Immature natural killer cell (primary cell): Measurements from ENCODE around the gene ABR. TPM values are rescaled to one million over a fixed set of nuclear protein-coding genes. Genes with fewer than 3 reads are reported as not detected.
"Not testable (repeated sequence)": the region's sequence is repeated elsewhere in the genome, so short reads cannot be mapped to it uniquely, and the experiment has no call there.

Experiments used
- DNase-seq, 3 donors: peaks; one replicate each; pipeline ENCODE4 v3.0.0; 2022; ENCODE audit warnings: mixed read lengths in 1 of 3
- H3K27ac Mint-ChIP-seq, 6 donors: one replicate each; pipeline ENCODE4 v1.8.0; 2020; ENCODE audit warnings: mixed read lengths in 6 of 6, mild to moderate bottlenecking in 5 of 6, inconsistent platforms in 4 of 6, moderate library complexity in 3 of 6
- H3K27me3 Mint-ChIP-seq, 3 donors: one replicate each; pipeline ENCODE4 v1.8.0; 2020 to 2021; ENCODE audit warnings: low read depth in 3 of 3, mild to moderate bottlenecking in 3 of 3, mixed read lengths in 3 of 3, moderate library complexity in 3 of 3, inconsistent platforms in 1 of 3
- H3K36me3 Mint-ChIP-seq, 3 donors: one replicate each; pipeline ENCODE4 v1.8.0; 2020; ENCODE audit warnings: mixed read lengths in 3 of 3, inconsistent platforms in 2 of 3, mild to moderate bottlenecking in 2 of 3
- H3K4me1 Mint-ChIP-seq, 2 donors: one replicate each; pipeline ENCODE4 v1.8.0; 2020; ENCODE audit warnings: inconsistent platforms in 2 of 2, mild to moderate bottlenecking in 2 of 2, mixed read lengths in 2 of 2, moderate library complexity in 1 of 2
- H3K4me3 Mint-ChIP-seq, 5 donors: one replicate each; pipeline ENCODE4 v1.8.0; 2020; ENCODE audit warnings: mild to moderate bottlenecking in 5 of 5, mixed read lengths in 5 of 5, inconsistent platforms in 3 of 5, moderate library complexity in 3 of 5
- H3K9me3 Mint-ChIP-seq, 6 donors: one replicate each; pipeline ENCODE4 v1.8.0; 2020; ENCODE audit warnings: mild to moderate bottlenecking in 6 of 6, mixed read lengths in 6 of 6, inconsistent platforms in 4 of 6, moderate library complexity in 3 of 6
- polyA plus RNA-seq, 3 donors: library from polyadenylated mRNA; unstranded; fragments of 300-500 nt; fragmentation: Illumina TruSeq; gene quantifications; one replicate each; pipeline ENCODE4 v1.2.3, GENCODE V29; 2021

The ABR gene
- polyA plus RNA-seq, 3 donors from 2014 or later = 11.2 to 36.2 (median 14.8) TPM

- peak overlapping the region in 2 of 6 donors; percentile 26 to 35 for H3K27ac Mint-ChIP-seq
- no peak overlapping the region for H3K4me3 Mint-ChIP-seq
- H3K27me3 Mint-ChIP-seq = peaks cover 0 to 5% (median 4%) of the 10 kb centered on the region in 3 donors
- peaks cover 22 to 32% (median 27%) of the 10 kb centered on the region in 3 donors for H3K36me3 Mint-ChIP-seq
- no peak for DNase-seq
- H3K9me3 Mint-ChIP-seq = no peaks in the 10 kb centered on the region
- H3K4me1 Mint-ChIP-seq = peaks cover 0 to 1% of the 10 kb centered on the region in 2 donors
Measured at GRCh38 chr17:1059131-1059795, 120.5 kb downstream of the ABR start.

GRCh38 chr17:1058423-1059130 is 121.2 kb downstream of the ABR start:
- DNase-seq = peak; percentile 21 to 40 (median 32)
- Mint-ChIP-seq H3K4me1 (peaks cover 0 to 1% of the 10 kb centered on the region in 2 donors), H3K27ac (peak overlapping the region in 1 of 6 donors; percentile 26), H3K4me3 (no peak overlapping the region), H3K9me3 (no peaks in the 10 kb centered on the region), H3K36me3 (peaks cover 22 to 32% (median 27%) of the 10 kb centered on the region in 3 donors), H3K27me3 (peaks cover 0 to 5% (median 4%) of the 10 kb centered on the region in 3 donors)

- Mint-ChIP-seq H3K4me3 (no peak overlapping the region), H3K27me3 (peaks cover 0 to 5% (median 4%) of the 10 kb centered on the region in 3 donors), H3K9me3 (no peaks in the 10 kb centered on the region), H3K36me3 (peaks cover 20 to 30% (median 27%) of the 10 kb centered on the region in 3 donors), H3K4me1 (peaks cover 0 to 1% of the 10 kb centered on the region in 2 donors), H3K27ac (peak overlapping the region in 3 of 6 donors; percentile 18 to 61 (median 55))
- DNase-seq = no peak
Measured at GRCh38 chr17:1056761-1057160, 123.0 kb downstream of the ABR start.

GRCh38 chr17:1055751-1056645 is 123.8 kb downstream of the ABR start:
- peak overlapping the region in 2 of 6 donors; percentile 18 to 40 for H3K27ac Mint-ChIP-seq
- no peaks in the 10 kb centered on the region for H3K4me1 Mint-ChIP-seq
- DNase-seq = peak; percentile 5 to 29 (median 24)
- H3K27me3 Mint-ChIP-seq = peaks cover 0 to 5% (median 4%) of the 10 kb centered on the region in 3 donors
- no peak overlapping the region for H3K4me3 Mint-ChIP-seq
- H3K9me3 Mint-ChIP-seq = no peaks in the 10 kb centered on the region
- peaks cover 18 to 30% (median 27%) of the 10 kb centered on the region in 3 donors for H3K36me3 Mint-ChIP-seq

- DNase-seq = no peak
- no peaks in the 10 kb centered on the region for H3K9me3 Mint-ChIP-seq
- H3K4me1 Mint-ChIP-seq = no peaks in the 10 kb centered on the region
- H3K27ac Mint-ChIP-seq = no peak overlapping the region
- peaks cover 15 to 30% (median 27%) of the 10 kb centered on the region in 3 donors for H3K36me3 Mint-ChIP-seq
- no peak overlapping the region for H3K4me3 Mint-ChIP-seq
- peaks cover 0 to 5% (median 4%) of the 10 kb centered on the region in 3 donors for H3K27me3 Mint-ChIP-seq
Measured at GRCh38 chr17:1055231-1055630, 124.5 kb downstream of the ABR start.

- H3K9me3 Mint-ChIP-seq = no peaks in the 10 kb centered on the region
- DNase-seq = no peak
- peaks cover 13 to 28% (median 25%) of the 10 kb centered on the region in 3 donors for H3K36me3 Mint-ChIP-seq
- no peak overlapping the region for H3K27ac Mint-ChIP-seq
- no peak overlapping the region for H3K4me3 Mint-ChIP-seq
- no peaks in the 10 kb centered on the region for H3K4me1 Mint-ChIP-seq
- H3K27me3 Mint-ChIP-seq = peaks cover 0 to 5% (median 4%) of the 10 kb centered on the region in 3 donors
Measured at GRCh38 chr17:1054656-1055055, 125.1 kb downstream of the ABR start.

GRCh38 chr17:1053661-1054360 is 126.0 kb downstream of the ABR start:
- no peak overlapping the region for H3K4me3 Mint-ChIP-seq
- H3K4me1 Mint-ChIP-seq = no peaks in the 10 kb centered on the region
- no peaks in the 10 kb centered on the region for H3K9me3 Mint-ChIP-seq
- H3K36me3 Mint-ChIP-seq = peaks cover 8 to 21% (median 17%) of the 10 kb centered on the region in 3 donors
- H3K27me3 Mint-ChIP-seq = peaks cover 0 to 5% (median 3%) of the 10 kb centered on the region in 3 donors
- H3K27ac Mint-ChIP-seq = no peak overlapping the region
- no peak for DNase-seq

GRCh38 chr17:1050996-1051925 is 128.5 kb downstream of the ABR start:
- Mint-ChIP-seq H3K9me3 (no peaks in the 10 kb centered on the region), H3K27ac (no peak overlapping the region), H3K4me3 (no peak overlapping the region), H3K4me1 (no peaks in the 10 kb centered on the region), H3K36me3 (peaks cover 0 to 3% (median 0%) of the 10 kb centered on the region in 3 donors), H3K27me3 (peaks cover 0 to 5% (median 2%) of the 10 kb centered on the region in 3 donors)
- DNase-seq = peak in 2 of 3 donors; percentile 6 to 7

GRCh38 chr17:1050246-1050995 is 129.4 kb downstream of the ABR start:
- Mint-ChIP-seq H3K27me3 (peaks cover 0 to 8% (median 2%) of the 10 kb centered on the region in 3 donors), H3K9me3 (no peaks in the 10 kb centered on the region), H3K4me1 (peaks cover 0 to 2% of the 10 kb centered on the region in 2 donors), H3K27ac (no peak overlapping the region), H3K36me3 (peaks cover 0 to 3% (median 0%) of the 10 kb centered on the region in 3 donors), H3K4me3 (no peak overlapping the region)
- DNase-seq = no peak

GRCh38 chr17:1049446-1050225 is 130.1 kb downstream of the ABR start:
- H3K27me3 Mint-ChIP-seq = peaks cover 0 to 8% (median 2%) of the 10 kb centered on the region in 3 donors

GRCh38 chr17:1048516-1049115 is 131.2 kb downstream of the ABR start:
- not testable (repeated sequence) for H3K4me3 Mint-ChIP-seq, H3K36me3 Mint-ChIP-seq, DNase-seq, H3K9me3 Mint-ChIP-seq, H3K27me3 Mint-ChIP-seq
- Mint-ChIP-seq H3K4me1 (peaks cover 5 to 15% of the 10 kb centered on the region in 2 donors), H3K27ac (peak overlapping the region in 1 of 6 donors; percentile 7)

More at GRCh38 chr17:1049446-1050225, 130.1 kb downstream of the ABR start:
- no peak overlapping the region for H3K27ac Mint-ChIP-seq
- no peak overlapping the region for H3K4me3 Mint-ChIP-seq
- peaks cover 3 to 10% of the 10 kb centered on the region in 2 donors for H3K4me1 Mint-ChIP-seq
- no peaks in the 10 kb centered on the region for H3K9me3 Mint-ChIP-seq
- DNase-seq = no peak
- H3K36me3 Mint-ChIP-seq = peaks cover 0 to 3% (median 0%) of the 10 kb centered on the region in 3 donors
